GM12878 (cell line): ENCODE measurements around the gene MARF1. TPM values are rescaled to one million over a fixed set of nuclear protein-coding genes. Genes with fewer than 3 reads are reported as not detected.

Source experiments
- ATAC-seq: fragments of 200-7000 bp; cut with Tn5 transposase; 3 replicates; pipeline ENCODE4 v1.9.1; 2020; ENCODE audit warnings: mild to moderate bottlenecking, moderate library complexity
- BruUV-seq: library from RNA; stranded (reverse); fragments of 400-500 nt; replicated peaks from 2 replicates; lab custom pipeline; 2021; lab: Mats Ljungman, UMichigan
- CTCF ChIA-PET: fragments of 300-600 bp; sonication (Branson Sonifier 250); formaldehyde crosslinking; extraction: SDS; loops from one replicate; lab custom pipeline; 2021; ENCODE audit warnings: inconsistent platforms; lab: Yijun Ruan, JAX
- POLR2A ChIA-PET: fragments of 350-600 bp; formaldehyde crosslinking; extraction: SDS; loops from one replicate; lab custom pipeline; 2021; ENCODE audit warnings: inconsistent platforms; lab: Charles Lee
- RAD21 ChIA-PET: fragments of 300-600 bp; sonication (Branson Sonifier 250); formaldehyde crosslinking; loops from one replicate; lab custom pipeline; 2023; ENCODE audit warnings: antibody characterized with exemption; ENCODE audit not compliant: unreplicated experiment; lab: Charles Lee
- SMC1A ChIA-PET: fragments of 300-600 bp; sonication (Branson Sonifier 250); formaldehyde crosslinking; loops from one replicate; lab custom pipeline; 2023; ENCODE audit not compliant: unreplicated experiment, uncharacterized antibody; lab: Charles Lee
- DNase-seq: peaks from one replicate; pipeline ENCODE4 v3.0.0-alpha.2; 2011; ENCODE audit warnings: low read depth, low spot score
- FAIRE-seq: peaks from 3 replicates; lab custom pipeline; 2011; peaks lifted over from hg19 to GRCh38; lab: Jason Lieb, UNC
- H2AFZ ChIP-seq: 2 replicates; pipeline ENCODE4 v1.6.0; 2011; ENCODE audit warnings: low read depth, low read length, control low read depth; ENCODE audit not compliant: control insufficient read depth
- H3K27ac ChIP-seq: 2 replicates; pipeline ENCODE4 v1.5.1; 2011; ENCODE audit warnings: control low read depth; ENCODE audit not compliant: control insufficient read depth, insufficient read depth
- H3K27me3 ChIP-seq, 2 experiments: replicated peaks in 1 of 2; 2 replicates each; pipeline versions ENCODE4 v1.6.0 to v1.6.1; 2011; ENCODE audit warnings: low read length in 1 of 2; ENCODE audit not compliant: control insufficient read depth in 2 of 2, insufficient read depth in 2 of 2
- H3K36me3 ChIP-seq, 2 experiments: 2 replicates each; pipeline ENCODE4 v1.5.1; 2011; ENCODE audit warnings: low read length in 1 of 2; ENCODE audit not compliant: control insufficient read depth in 2 of 2, insufficient read depth in 2 of 2
- H3K4me1 ChIP-seq: 2 replicates; pipeline ENCODE4 v1.6.1; 2011; ENCODE audit warnings: mild to moderate bottlenecking, low read length, moderate library complexity, mixed read lengths; ENCODE audit not compliant: control insufficient read depth, insufficient read depth
- H3K4me2 ChIP-seq: 2 replicates; pipeline ENCODE4 v1.6.0; 2011; ENCODE audit warnings: control low read depth; ENCODE audit not compliant: control insufficient read depth, insufficient read depth
- H3K4me3 ChIP-seq: fragments of 200-600 bp; sonication (generic); 2 replicates; pipeline ENCODE4 v1.5.1; 2016
- H3K79me2 ChIP-seq: 2 replicates; pipeline ENCODE4 v1.6.0; 2011; ENCODE audit warnings: low read length; ENCODE audit not compliant: control insufficient read depth, insufficient read depth
- H3K9ac ChIP-seq: 2 replicates; pipeline ENCODE4 v1.8.0; 2011; ENCODE audit warnings: low read length, control low read depth, mixed read lengths; ENCODE audit not compliant: control insufficient read depth, insufficient read depth
- H3K9me3 ChIP-seq: replicated peaks from 3 replicates; pipeline ENCODE4 v1.5.1; 2011; ENCODE audit warnings: mild to moderate bottlenecking, low read length; ENCODE audit not compliant: control insufficient read depth, insufficient read depth
- H4K20me1 ChIP-seq: 2 replicates; pipeline ENCODE4 v1.6.0; 2011; ENCODE audit not compliant: control insufficient read depth, insufficient read depth
- BRCA1 ChIP-seq: IDR thresholded peaks from 2 replicates; pipeline ENCODE4 v1.6.1; 2011; ENCODE audit warnings: low read depth, low read length, improper control_type of control experiment
- CBX3 ChIP-seq: fragments of 200-600 bp; sonication (generic); IDR thresholded peaks from 2 replicates; pipeline ENCODE4 v1.6.1; 2016; ENCODE audit warnings: low read depth, borderline replicate concordance
- EGR1 ChIP-seq, 2 experiments: IDR thresholded peaks; 1 replicate in 1 of 2; 2 replicates in 1 of 2; pipeline ENCODE4 v1.6.1; 2011 to 2012; ENCODE audit warnings: low read depth in 2 of 2, low read length in 2 of 2, borderline replicate concordance in 1 of 2, mild to moderate bottlenecking in 1 of 2, moderate library complexity in 1 of 2
- ESRRA ChIP-seq: IDR thresholded peaks from 2 replicates; pipeline ENCODE4 v1.6.1; 2012; ENCODE audit warnings: mild to moderate bottlenecking, low read length, improper control_type of control experiment
- MYB ChIP-seq: fragments of 150-350 bp; IDR thresholded peaks from 2 replicates; pipeline ENCODE4 v1.6.1; 2014; ENCODE audit warnings: mild to moderate bottlenecking, low read depth, low read length, borderline replicate concordance
- MYC ChIP-seq: IDR thresholded peaks from 2 replicates; pipeline ENCODE4 v1.6.1; 2011; ENCODE audit warnings: mild to moderate bottlenecking, low read length, moderate library complexity, inconsistent platforms; ENCODE audit not compliant: insufficient read depth, insufficient replicate concordance, insufficient read length, severe bottlenecking
- RAD21 ChIP-seq: IDR thresholded peaks from 2 replicates; pipeline ENCODE4 v1.6.1; 2011; ENCODE audit warnings: mild to moderate bottlenecking, low read depth, low read length, moderate library complexity; ENCODE audit not compliant: insufficient read depth
- SMC3 ChIP-seq: IDR thresholded peaks from 2 replicates; pipeline ENCODE4 v1.6.1; 2011; ENCODE audit warnings: low read length, improper control_type of control experiment, borderline replicate concordance
- WGBS: methylation state at CpG from one replicate; pipeline ENCODE4 v1.1.6; 2016; ENCODE audit warnings: low lambda C conversion rate; ENCODE audit not compliant: insufficient replicate concordance, insufficient coverage; ENCODE audit errors: missing lambda C conversion rate; 5-methylcytosine and 5-hydroxymethylcytosine counted together
- in situ Hi-C: fragments of 300-500 bp; cut with MboI; formaldehyde crosslinking; loops from 9 replicates; pipeline ENCODE4 v1.14.3; 2018; ENCODE audit warnings: mixed read lengths
- intact Hi-C: fragments of 100-400 bp; cut with micrococcal nuclease; formaldehyde crosslinking; loops from one replicate; pipeline ENCODE4 v1.14.2; 2022; ENCODE audit not compliant: unreplicated experiment
- polyA plus RNA-seq, 11 experiments: library from polyadenylated mRNA; depleted of rRNA in 4 of 11; unstranded in 6 of 11; stranded (reverse) in 5 of 11; fragments of >200 nt; fragmentation: Nextera tagmentation in 4 of 11; fragmentation: Illumina TruSeq in 1 of 11; extraction: Ambion mirVana in 4 of 11; extraction: Trizol in 1 of 11; gene quantifications; 1 replicate in 1 of 11; 2 replicates in 10 of 11; pipeline versions ENCODE4 v1.2.1 to v1.2.3, GENCODE V29; 2011 to 2016; ENCODE audit warnings: inconsistent platforms in 2 of 11, missing spikeins in 2 of 11, low read depth in 1 of 11
- total RNA-seq, 4 experiments: library from RNA; depleted of rRNA in 3 of 4; stranded (reverse); fragments of >200 nt in 3 of 4; fragmentation: Illumina TruSeq in 1 of 4; extraction: Trizol in 1 of 4; gene quantifications; 2 replicates each; pipeline versions ENCODE4 v1.2.1 to v1.2.3, GENCODE V29; 2013 to 2021
- TF ChIP-seq, protein P1 (sequence below): IDR thresholded peaks from 2 replicates; pipeline ENCODE4 v1.6.1; 2011; ENCODE audit warnings: low read depth, low read length, improper control_type of control experiment, borderline replicate concordance

MARF1 gene
- total and polyA plus RNA-seq, 10 of the 15 experiments (the other 5 are each of a cell fraction or from before 2014, with no cell fraction given) = 4.5 to 40.1 (median 14.0) TPM

DNA sequence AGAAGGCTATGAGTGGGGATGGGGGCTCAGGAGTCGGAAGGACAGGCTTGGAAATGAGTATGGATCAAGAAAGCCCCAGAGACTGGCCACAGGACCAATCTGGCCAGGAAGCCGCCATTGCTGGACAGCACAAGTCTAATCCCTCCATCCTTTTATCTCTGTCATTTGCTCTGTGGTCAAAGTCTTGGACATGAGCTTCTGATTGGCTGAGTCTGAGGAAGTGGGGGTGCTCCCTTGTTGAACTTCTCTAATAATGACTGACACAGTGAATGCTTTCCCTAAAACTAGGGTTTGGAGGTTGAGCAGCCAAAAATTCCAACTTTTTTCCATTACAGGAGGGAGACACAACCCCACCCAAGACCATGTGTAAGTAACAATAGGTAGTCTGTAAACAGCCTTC lies 97.4 kb downstream of the MARF1 start:
- H3K36me3 ChIP-seq = no peaks in the 10 kb centered on the region
- in situ Hi-C loops (no loop called here), intact Hi-C loops (no loop called here)
- ChIA-PET CTCF (no interaction called here), SMC1A (no interaction called here), POLR2A (no interaction called here), RAD21 (no interaction called here)
- no peaks in the 10 kb centered on the region for H4K20me1 ChIP-seq
- DNase-seq (no peak), ATAC-seq (no peak), FAIRE-seq (no peak)
- no peaks in the 10 kb centered on the region; the same call in 2 of the 3 replicates for H3K9me3 ChIP-seq
- BruUV-seq = no TSS peak
- H3K4me1 ChIP-seq = no peaks in the 10 kb centered on the region
- H3K4me2 ChIP-seq = no peak overlapping the region
- H3K9ac ChIP-seq = no peak overlapping the region
- H3K4me3 ChIP-seq = no peak overlapping the region
- no peak for TF ChIP-seq CBX3
- TF ChIP-seq MYC = no peak
- TF ChIP-seq SMC3 = no peak
- no peak for TF ChIP-seq MYB
- no peak for TF ChIP-seq ESRRA
- no peak for TF ChIP-seq BRCA1
- TF ChIP-seq, protein P1, sequence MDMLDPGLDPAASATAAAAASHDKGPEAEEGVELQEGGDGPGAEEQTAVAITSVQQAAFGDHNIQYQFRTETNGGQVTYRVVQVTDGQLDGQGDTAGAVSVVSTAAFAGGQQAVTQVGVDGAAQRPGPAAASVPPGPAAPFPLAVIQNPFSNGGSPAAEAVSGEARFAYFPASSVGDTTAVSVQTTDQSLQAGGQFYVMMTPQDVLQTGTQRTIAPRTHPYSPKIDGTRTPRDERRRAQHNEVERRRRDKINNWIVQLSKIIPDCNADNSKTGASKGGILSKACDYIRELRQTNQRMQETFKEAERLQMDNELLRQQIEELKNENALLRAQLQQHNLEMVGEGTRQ = no peak
- TF ChIP-seq EGR1 (IDR thresholded peaks at IDR 0.05; ENCODE audit: borderline replicate concordance in 1 of 2, low read depth in 2 of 2, low read length in 2 of 2) = no peak
- no peak for TF ChIP-seq RAD21
- H2AFZ ChIP-seq = no peak overlapping the region
- H3K79me2 ChIP-seq = no peaks in the 10 kb centered on the region
- no peaks in the 10 kb centered on the region for H3K27me3 ChIP-seq
- 10% methylated on average over 2 of the region's 2 CpGs for WGBS
- no peak overlapping the region for H3K27ac ChIP-seq
